ENCODE measurements around the gene GALNS. TPM values are rescaled to one million over a fixed set of nuclear protein-coding genes. Genes with fewer than 3 reads are reported as not detected.

GALNS gene
- total and polyA plus RNA-seq, 7 donors, result 4.8 to 15.4 (median 10.4) TPM

DNA sequence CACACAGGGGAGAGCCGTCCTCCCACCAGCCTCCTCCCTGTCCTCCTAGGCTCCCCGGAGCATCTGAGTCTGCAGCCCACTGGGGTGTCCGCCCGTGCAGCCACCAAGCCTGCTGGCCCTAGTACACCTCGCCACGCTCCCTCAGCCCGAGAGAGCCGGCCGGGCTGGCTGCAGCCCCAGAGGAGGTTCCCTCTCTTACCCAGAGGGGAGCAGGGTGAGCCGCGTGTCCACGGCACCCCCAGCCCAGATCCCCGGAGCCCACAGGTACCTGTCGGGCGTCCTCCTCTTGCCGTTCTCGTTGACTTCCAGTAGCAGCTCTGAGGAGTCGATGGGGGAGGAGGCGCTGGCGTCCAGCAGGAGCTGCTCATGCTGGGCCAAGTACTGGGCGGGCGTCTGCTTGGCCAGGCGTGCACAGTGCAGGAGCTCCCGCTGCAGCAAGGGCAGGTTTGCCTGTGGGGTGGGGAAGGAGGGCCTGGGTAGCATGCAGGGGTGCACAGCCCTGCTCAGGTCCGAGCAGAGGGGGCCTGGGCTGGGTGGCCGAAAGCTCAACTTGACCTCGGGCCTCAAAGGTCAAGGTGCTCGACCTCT is 29.0 kb upstream of the GALNS start:
- 36 to 90% (median 60%) methylated on average over 24 to 28 of the region's 28 CpGs for WGBS, 3 donors
- Histone ChIP-seq H3K36me3 (ENCODE audit: insufficient read depth in 1 of 2, low read depth in 1 of 2) (peaks cover 0 to 31% of the 10 kb centered on the region in 2 donors), H3K27me3 (ENCODE audit: insufficient read depth in 3 of 3, low read length in 2 of 3) (no peaks in the 10 kb centered on the region), H3K4me1 (peaks cover 54% of the 10 kb centered on the region), H3K4me3 (peak overlapping the region; percentile 23), H3K9me3 (no peaks in the 10 kb centered on the region), H3K27ac (peak overlapping the region; percentile 71)
- DNase-seq, result no peak
- no peak for ATAC-seq
- intact Hi-C loops (cut with DNase I), result no loop called here
- TF ChIP-seq, protein P1, sequence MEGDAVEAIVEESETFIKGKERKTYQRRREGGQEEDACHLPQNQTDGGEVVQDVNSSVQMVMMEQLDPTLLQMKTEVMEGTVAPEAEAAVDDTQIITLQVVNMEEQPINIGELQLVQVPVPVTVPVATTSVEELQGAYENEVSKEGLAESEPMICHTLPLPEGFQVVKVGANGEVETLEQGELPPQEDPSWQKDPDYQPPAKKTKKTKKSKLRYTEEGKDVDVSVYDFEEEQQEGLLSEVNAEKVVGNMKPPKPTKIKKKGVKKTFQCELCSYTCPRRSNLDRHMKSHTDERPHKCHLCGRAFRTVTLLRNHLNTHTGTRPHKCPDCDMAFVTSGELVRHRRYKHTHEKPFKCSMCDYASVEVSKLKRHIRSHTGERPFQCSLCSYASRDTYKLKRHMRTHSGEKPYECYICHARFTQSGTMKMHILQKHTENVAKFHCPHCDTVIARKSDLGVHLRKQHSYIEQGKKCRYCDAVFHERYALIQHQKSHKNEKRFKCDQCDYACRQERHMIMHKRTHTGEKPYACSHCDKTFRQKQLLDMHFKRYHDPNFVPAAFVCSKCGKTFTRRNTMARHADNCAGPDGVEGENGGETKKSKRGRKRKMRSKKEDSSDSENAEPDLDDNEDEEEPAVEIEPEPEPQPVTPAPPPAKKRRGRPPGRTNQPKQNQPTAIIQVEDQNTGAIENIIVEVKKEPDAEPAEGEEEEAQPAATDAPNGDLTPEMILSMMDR (IDR thresholded peaks at IDR 0.05), result no peak

DNA sequence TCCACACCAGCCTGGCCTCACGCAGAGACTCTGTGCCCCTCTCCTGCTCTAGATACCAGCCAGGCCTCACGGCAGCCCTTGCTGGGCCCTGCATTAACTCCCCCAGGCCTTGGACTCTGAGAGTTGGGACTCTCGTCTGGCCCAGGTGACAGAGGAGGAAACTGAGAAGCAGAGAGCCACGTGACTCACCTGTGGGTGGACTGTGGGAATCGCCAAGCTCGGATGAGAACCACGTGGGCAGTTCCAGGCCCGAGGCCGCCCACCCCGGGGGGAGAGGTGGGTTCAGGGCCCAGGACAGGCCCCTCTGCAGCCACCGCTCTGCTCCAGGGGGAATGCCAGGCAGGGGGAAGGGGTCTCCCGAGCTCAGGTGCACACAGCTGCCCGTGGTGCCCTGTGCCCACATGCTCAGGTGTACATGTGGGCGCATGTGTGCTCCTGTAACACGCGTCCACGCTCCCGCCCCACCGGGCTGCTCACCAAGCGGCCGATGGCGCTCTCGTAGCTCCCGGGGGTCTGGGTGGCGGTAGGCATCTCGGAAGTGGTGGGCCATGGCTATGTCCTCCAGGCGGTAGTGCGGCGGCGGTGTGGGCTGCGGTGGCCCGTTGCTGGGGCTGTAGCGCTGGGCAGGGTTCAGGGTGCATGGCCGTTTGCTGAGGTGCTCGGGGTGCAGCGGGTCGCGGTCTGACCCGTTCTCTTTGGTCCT is 28.0 kb upstream of the GALNS start:
- H3K4me1 ChIP-seq, result peaks cover 54% of the 10 kb centered on the region
- DNase-seq (no peak), ATAC-seq (no peak)
- 79 to 93% (median 88%) methylated on average over 38 to 39 of the region's 39 CpGs for WGBS, 3 donors
- H3K27me3 ChIP-seq (ENCODE audit: insufficient read depth in 3 of 3, low read length in 2 of 3), result no peaks in the 10 kb centered on the region
- peaks cover 0 to 33% of the 10 kb centered on the region in 2 donors for H3K36me3 ChIP-seq (ENCODE audit: insufficient read depth in 1 of 2, low read depth in 1 of 2)
- TF ChIP-seq, protein P1 (IDR thresholded peaks at IDR 0.05), result no peak
- H3K9me3 ChIP-seq, result no peaks in the 10 kb centered on the region
- peak overlapping the region; percentile 60 for H3K4me3 ChIP-seq
- intact Hi-C loops (cut with DNase I), result no loop called here
- peak overlapping the region; percentile 97 for H3K27ac ChIP-seq

- Histone ChIP-seq H3K9me3 (no peaks in the 10 kb centered on the region), H3K4me1 (peaks cover 54% of the 10 kb centered on the region), H3K27me3 (ENCODE audit: insufficient read depth in 3 of 3, low read length in 2 of 3) (no peaks in the 10 kb centered on the region), H3K27ac (peak overlapping the region; percentile 97), H3K36me3 (ENCODE audit: insufficient read depth in 1 of 2, low read depth in 1 of 2) (peaks cover 0 to 40% of the 10 kb centered on the region in 2 donors), H3K4me3 (peak overlapping the region; percentile 60)
- ATAC-seq (peak; percentile 74 to 88 (median 80)), DNase-seq (peak; percentile 66 to 86)
- intact Hi-C loops (cut with DNase I), result loop anchor here in 1 of 2 donors (1.0 kb wide), 1 partner anchor 19 kb away; no protein-coding TSS in a partner anchor
- TF ChIP-seq, protein P1 (IDR thresholded peaks at IDR 0.05), result no peak
- 22 to 31% (median 28%) methylated on average over 11 of the region's 11 CpGs for WGBS, 3 donors
Measured at GRCh38 chr16:88883946-88884345, 27.2 kb upstream of the GALNS start.

GRCh38 chr16:88883117-88883895 is 26.6 kb upstream of the GALNS start:
- H3K36me3 ChIP-seq (ENCODE audit: insufficient read depth in 1 of 2, low read depth in 1 of 2), result peaks cover 0 to 47% of the 10 kb centered on the region in 2 donors
- TF ChIP-seq, protein P1 (IDR thresholded peaks at IDR 0.05), result no peak
- no peaks in the 10 kb centered on the region for H3K9me3 ChIP-seq
- H3K4me3 ChIP-seq, result peak overlapping the region; percentile 60
- DNase-seq, result peak; percentile 64 to 84
- H3K4me1 ChIP-seq, result peaks cover 54% of the 10 kb centered on the region
- 40 to 77% (median 47%) methylated on average over 49 of the region's 49 CpGs for WGBS, 3 donors
- peak; percentile 74 to 81 (median 78) for ATAC-seq
- peak overlapping the region; percentile 97 for H3K27ac ChIP-seq
- no peaks in the 10 kb centered on the region for H3K27me3 ChIP-seq (ENCODE audit: insufficient read depth in 3 of 3, low read length in 2 of 3)
- intact Hi-C loops (cut with DNase I), result loop anchor here in 1 of 2 donors (1.0 kb wide), 1 partner anchor 20 kb away; no protein-coding TSS in a partner anchor
